Measurements from ENCODE around the gene LGALS3BP.

The LGALS3BP gene

GRCh38 chr17:78960928-78961327 is 18.8 kb downstream of the LGALS3BP start:
- Mint-ChIP-seq H3K27me3 (peaks cover 6% of the 10 kb centered on the region), H3K4me1 (ENCODE audit: low read depth) (no peaks in the 10 kb centered on the region), H3K9me3 (no peaks in the 10 kb centered on the region), H3K27ac (no peak overlapping the region), H3K4me3 (no peak overlapping the region), H3K36me3 (ENCODE audit: low read depth) (no peaks in the 10 kb centered on the region)
- intact Hi-C loops (cut with micrococcal nuclease): no loop called here

- intact Hi-C loops (cut with micrococcal nuclease): no loop called here
- Mint-ChIP-seq H3K27me3 (peaks cover 14% of the 10 kb centered on the region), H3K9me3 (no peaks in the 10 kb centered on the region), H3K27ac (no peak overlapping the region), H3K4me3 (no peak overlapping the region), H3K4me1 (ENCODE audit: low read depth) (no peaks in the 10 kb centered on the region), H3K36me3 (ENCODE audit: low read depth) (no peaks in the 10 kb centered on the region)
Observed at GRCh38 chr17:78959803-78960202, 19.9 kb downstream of the LGALS3BP start.

GRCh38 chr17:78958641-78959127 is 21.0 kb downstream of the LGALS3BP start:
- H3K9me3 Mint-ChIP-seq: no peaks in the 10 kb centered on the region
- H3K4me1 Mint-ChIP-seq (ENCODE audit: low read depth): no peaks in the 10 kb centered on the region
- intact Hi-C loops (cut with micrococcal nuclease): no loop called here
- no peak overlapping the region for H3K27ac Mint-ChIP-seq
- peaks cover 20% of the 10 kb centered on the region for H3K27me3 Mint-ChIP-seq
- H3K4me3 Mint-ChIP-seq: no peak overlapping the region
- no peaks in the 10 kb centered on the region for H3K36me3 Mint-ChIP-seq (ENCODE audit: low read depth)

GRCh38 chr17:78957128-78957527 is 22.6 kb downstream of the LGALS3BP start:
- H3K4me3 Mint-ChIP-seq: no peak overlapping the region

GRCh38 chr17:78956254-78956653 is 23.5 kb downstream of the LGALS3BP start:
- Mint-ChIP-seq H3K27me3 (peaks cover 40% of the 10 kb centered on the region), H3K9me3 (peaks cover 4% of the 10 kb centered on the region), H3K27ac (no peak overlapping the region), H3K4me3 (no peak overlapping the region), H3K36me3 (ENCODE audit: low read depth) (no peaks in the 10 kb centered on the region), H3K4me1 (ENCODE audit: low read depth) (no peaks in the 10 kb centered on the region)
- intact Hi-C loops (cut with micrococcal nuclease): no loop called here

More at GRCh38 chr17:78957128-78957527, 22.6 kb downstream of the LGALS3BP start:
- no peak overlapping the region for H3K27ac Mint-ChIP-seq
- H3K9me3 Mint-ChIP-seq: no peaks in the 10 kb centered on the region
- no peaks in the 10 kb centered on the region for H3K36me3 Mint-ChIP-seq (ENCODE audit: low read depth)
- H3K4me1 Mint-ChIP-seq (ENCODE audit: low read depth): no peaks in the 10 kb centered on the region
- intact Hi-C loops (cut with micrococcal nuclease): no loop called here
- peaks cover 35% of the 10 kb centered on the region for H3K27me3 Mint-ChIP-seq

GRCh38 chr17:78954684-78955083 is 25.0 kb downstream of the LGALS3BP start:
- Mint-ChIP-seq H3K9me3 (peaks cover 17% of the 10 kb centered on the region), H3K4me1 (ENCODE audit: low read depth) (no peaks in the 10 kb centered on the region), H3K4me3 (no peak overlapping the region), H3K36me3 (ENCODE audit: low read depth) (no peaks in the 10 kb centered on the region), H3K27me3 (peaks cover 42% of the 10 kb centered on the region), H3K27ac (no peak overlapping the region)
- intact Hi-C loops (cut with micrococcal nuclease): no loop called here

- Mint-ChIP-seq H3K27ac (no peak overlapping the region), H3K9me3 (peaks cover 17% of the 10 kb centered on the region), H3K27me3 (peaks cover 42% of the 10 kb centered on the region), H3K4me3 (no peak overlapping the region), H3K4me1 (ENCODE audit: low read depth) (no peaks in the 10 kb centered on the region), H3K36me3 (ENCODE audit: low read depth) (no peaks in the 10 kb centered on the region)
- intact Hi-C loops (cut with micrococcal nuclease): no loop called here
Observed at GRCh38 chr17:78953356-78954350, 26.1 kb downstream of the LGALS3BP start.

- Mint-ChIP-seq H3K9me3 (peaks cover 17% of the 10 kb centered on the region), H3K27me3 (peaks cover 42% of the 10 kb centered on the region)
- intact Hi-C loops (cut with micrococcal nuclease): no loop called here
Observed at GRCh38 chr17:78952706-78953105, 27.0 kb downstream of the LGALS3BP start.

GRCh38 chr17:78951967-78952551 is 27.7 kb downstream of the LGALS3BP start:
- intact Hi-C loops (cut with micrococcal nuclease): no loop called here
- no peak overlapping the region for H3K27ac Mint-ChIP-seq
- H3K36me3 Mint-ChIP-seq (ENCODE audit: low read depth): no peaks in the 10 kb centered on the region
- no peak overlapping the region for H3K4me3 Mint-ChIP-seq
- H3K9me3 Mint-ChIP-seq: peaks cover 17% of the 10 kb centered on the region
- no peaks in the 10 kb centered on the region for H3K4me1 Mint-ChIP-seq (ENCODE audit: low read depth)
- H3K27me3 Mint-ChIP-seq: peaks cover 42% of the 10 kb centered on the region

More at GRCh38 chr17:78952706-78953105, 27.0 kb downstream of the LGALS3BP start:
- H3K4me3 Mint-ChIP-seq: no peak overlapping the region
- H3K27ac Mint-ChIP-seq: no peak overlapping the region
- no peaks in the 10 kb centered on the region for H3K4me1 Mint-ChIP-seq (ENCODE audit: low read depth)
- H3K36me3 Mint-ChIP-seq (ENCODE audit: low read depth): no peaks in the 10 kb centered on the region

- peaks cover 10% of the 10 kb centered on the region for H3K4me1 Mint-ChIP-seq (ENCODE audit: low read depth)
- intact Hi-C loops (cut with micrococcal nuclease): no loop called here
- H3K27me3 Mint-ChIP-seq: peaks cover 38% of the 10 kb centered on the region
- H3K9me3 Mint-ChIP-seq: peaks cover 17% of the 10 kb centered on the region
- no peak overlapping the region for H3K27ac Mint-ChIP-seq
- H3K4me3 Mint-ChIP-seq: no peak overlapping the region
- no peaks in the 10 kb centered on the region for H3K36me3 Mint-ChIP-seq (ENCODE audit: low read depth)
Observed at GRCh38 chr17:78950870-78951269, 28.9 kb downstream of the LGALS3BP start.

- peaks cover 10% of the 10 kb centered on the region for H3K4me1 Mint-ChIP-seq (ENCODE audit: low read depth)
- H3K9me3 Mint-ChIP-seq: peaks cover 17% of the 10 kb centered on the region
- peaks cover 17% of the 10 kb centered on the region for H3K27me3 Mint-ChIP-seq
- no peak overlapping the region for H3K27ac Mint-ChIP-seq
- no peaks in the 10 kb centered on the region for H3K36me3 Mint-ChIP-seq (ENCODE audit: low read depth)
- H3K4me3 Mint-ChIP-seq: no peak overlapping the region
- intact Hi-C loops (cut with micrococcal nuclease): no loop called here
Observed at GRCh38 chr17:78947235-78948149, 32.2 kb downstream of the LGALS3BP start.

GRCh38 chr17:78946631-78947030 is 33.1 kb downstream of the LGALS3BP start:
- intact Hi-C loops (cut with micrococcal nuclease): no loop called here
- Mint-ChIP-seq H3K27me3 (peaks cover 10% of the 10 kb centered on the region), H3K9me3 (peaks cover 17% of the 10 kb centered on the region), H3K27ac (no peak overlapping the region), H3K36me3 (ENCODE audit: low read depth) (no peaks in the 10 kb centered on the region), H3K4me3 (no peak overlapping the region), H3K4me1 (ENCODE audit: low read depth) (peaks cover 10% of the 10 kb centered on the region)

GRCh38 chr17:78946131-78946530 is 33.6 kb downstream of the LGALS3BP start:
- H3K4me1 Mint-ChIP-seq (ENCODE audit: low read depth): peaks cover 10% of the 10 kb centered on the region

More at GRCh38 chr17:78946131-78946530, 33.6 kb downstream of the LGALS3BP start:
- H3K27me3 Mint-ChIP-seq: peaks cover 8% of the 10 kb centered on the region
- H3K4me3 Mint-ChIP-seq: no peak overlapping the region
- intact Hi-C loops (cut with micrococcal nuclease): no loop called here
- H3K9me3 Mint-ChIP-seq: peaks cover 12% of the 10 kb centered on the region
- H3K27ac Mint-ChIP-seq: no peak overlapping the region
- H3K36me3 Mint-ChIP-seq (ENCODE audit: low read depth): no peaks in the 10 kb centered on the region

Measured in dendritic cell treated with granulocyte-macrophage colony-stimulating factor and Interleukin-4, amounts not matched to agents 40 ng/mL and 50 ng/mL, for 4 days (primary cell).